Lower leg skin (tissue), 3 donors: ENCODE data around the gene OVCA2.

Experiments used
- CTCF ChIP-seq, 3 donors: fragments of 450-650 bp; IDR thresholded peaks; one replicate each; pipeline ENCODE4 v1.5.1; 2016; ENCODE audit warnings: antibody characterized with exemption in 3 of 3, mild to moderate bottlenecking in 3 of 3, moderate library complexity in 2 of 3
- POLR2A ChIP-seq, 2 donors: fragments of 450-650 bp; IDR thresholded peaks; one replicate each; pipeline ENCODE4 v1.6.1; 2016 to 2017; ENCODE audit warnings: antibody characterized with exemption in 2 of 2, mild to moderate bottlenecking in 1 of 2, moderate library complexity in 1 of 2

DNA sequence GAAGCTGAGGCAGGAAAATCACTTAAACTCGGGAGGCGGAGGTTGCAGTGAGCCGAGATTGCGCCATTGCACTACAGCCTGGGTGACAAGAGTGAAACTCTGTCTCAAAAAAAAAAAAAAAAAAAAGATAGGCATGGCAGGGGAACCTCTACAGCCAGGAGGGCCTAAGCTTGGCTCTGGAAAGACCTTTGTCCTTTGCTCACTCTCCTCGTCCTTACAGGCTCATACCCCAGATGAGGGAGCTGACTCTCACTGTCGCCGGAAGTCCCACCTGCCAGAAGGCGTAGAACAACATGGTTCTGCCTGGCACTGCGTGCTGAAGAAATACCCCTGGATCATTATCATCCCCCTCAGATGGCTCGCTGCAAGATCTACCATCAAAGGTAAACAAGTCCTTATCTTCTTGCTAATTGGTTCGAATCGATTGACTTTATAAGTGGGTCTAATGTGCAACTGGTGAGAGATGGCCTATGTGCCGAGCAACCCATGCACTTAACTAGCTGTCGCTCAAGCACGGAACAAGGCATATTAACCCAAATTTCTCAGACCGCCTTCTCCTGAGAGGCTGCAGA lies 46.4 kb upstream of the OVCA2 start:
- TF ChIP-seq CTCF (IDR thresholded peaks at IDR 0.05) (no peak), POLR2A (IDR thresholded peaks at IDR 0.05) (no peak)
